Measurements from ENCODE around the gene BZW2.

BZW2 gene

DNA sequence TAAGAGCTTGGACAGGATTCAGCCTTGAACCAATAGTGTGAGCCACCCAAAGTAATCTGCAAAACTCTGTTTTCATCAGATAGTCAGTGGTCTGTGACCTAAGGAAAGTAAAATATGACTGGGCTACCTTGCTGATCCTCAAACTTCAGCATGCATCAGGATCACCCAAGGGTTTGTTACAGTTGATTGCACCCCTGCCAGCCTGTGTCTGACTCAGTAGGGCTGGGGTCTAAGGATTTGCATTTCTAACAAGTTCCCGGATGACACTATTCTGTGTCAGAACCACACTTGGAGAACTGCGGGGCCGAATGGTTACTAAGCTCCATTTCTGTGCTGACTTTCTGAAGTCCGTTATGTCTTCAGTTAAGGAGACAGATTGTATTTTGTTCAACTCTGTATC lies 66.9 kb downstream of the BZW2 start:
- TF ChIP-seq CTCF (IDR thresholded peaks at IDR 0.05; ENCODE audit: borderline replicate concordance, insufficient read depth, low read depth, low read length), result no peak
- H3K4me3 ChIP-seq (ENCODE audit: low read depth, low read length), result no peak overlapping the region

DNA sequence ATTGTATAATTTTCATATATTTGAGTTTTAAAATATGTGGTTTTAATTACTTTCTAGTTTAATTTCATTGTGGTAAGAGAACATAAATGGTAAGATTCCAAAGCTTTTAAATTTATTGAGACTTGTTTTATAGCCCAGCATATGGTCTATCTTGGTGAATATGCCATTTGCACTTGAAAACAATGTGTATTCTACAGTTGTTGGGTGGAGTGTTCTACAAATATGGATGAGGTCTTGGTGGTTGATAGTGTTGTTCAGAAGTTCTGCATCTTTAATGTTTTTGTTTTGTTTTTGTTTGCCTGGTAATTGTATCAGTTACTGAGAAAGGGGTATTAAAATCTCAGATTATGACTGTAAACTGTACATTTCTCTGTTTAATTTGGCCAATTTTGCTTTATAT lies 69.9 kb downstream of the BZW2 start:
- no peak for TF ChIP-seq CTCF (IDR thresholded peaks at IDR 0.05; ENCODE audit: borderline replicate concordance, insufficient read depth, low read depth, low read length)

GRCh38 chr7:16718111-16718656 lies 72.2 kb downstream of the BZW2 start:
- no peak for TF ChIP-seq CTCF (IDR thresholded peaks at IDR 0.05; ENCODE audit: borderline replicate concordance, insufficient read depth, low read depth, low read length)
- H3K4me3 ChIP-seq (ENCODE audit: low read depth, low read length), result no peak overlapping the region

More for the DNA sequence above, 69.9 kb downstream of the BZW2 start:
- no peak overlapping the region for H3K4me3 ChIP-seq (ENCODE audit: low read depth, low read length)

DNA sequence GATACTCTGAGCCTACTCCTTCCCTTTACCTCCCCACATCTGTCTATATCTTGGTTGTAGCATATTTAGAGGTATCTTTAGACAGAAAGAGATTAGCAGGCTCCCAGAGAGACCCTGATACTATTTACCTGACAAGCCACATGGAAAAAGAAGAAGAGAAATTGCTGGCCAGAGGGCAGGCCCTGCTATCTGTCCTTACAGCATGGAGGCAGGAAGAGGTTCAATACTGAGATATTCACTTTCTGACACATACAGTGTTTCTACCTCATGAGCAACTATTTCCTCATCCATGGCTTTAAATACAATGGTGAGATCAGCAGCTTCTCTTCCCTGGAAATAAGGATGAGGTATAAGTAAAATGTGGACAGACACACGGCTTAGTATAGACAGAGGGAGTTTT lies 73.7 kb downstream of the BZW2 start:
- no peak for TF ChIP-seq CTCF (IDR thresholded peaks at IDR 0.05; ENCODE audit: borderline replicate concordance, insufficient read depth, low read depth, low read length)
- no peak overlapping the region for H3K4me3 ChIP-seq (ENCODE audit: low read depth, low read length)

- H3K4me3 ChIP-seq (ENCODE audit: low read depth, low read length), result no peak overlapping the region
- TF ChIP-seq CTCF (IDR thresholded peaks at IDR 0.05; ENCODE audit: borderline replicate concordance, insufficient read depth, low read depth, low read length), result no peak
Measured at GRCh38 chr7:16721541-16721940, 75.6 kb downstream of the BZW2 start.

GRCh38 chr7:16724344-16724743 lies 78.4 kb downstream of the BZW2 start:
- no peak overlapping the region for H3K4me3 ChIP-seq (ENCODE audit: low read depth, low read length)
- TF ChIP-seq CTCF (IDR thresholded peaks at IDR 0.05; ENCODE audit: borderline replicate concordance, insufficient read depth, low read depth, low read length), result no peak

DNA sequence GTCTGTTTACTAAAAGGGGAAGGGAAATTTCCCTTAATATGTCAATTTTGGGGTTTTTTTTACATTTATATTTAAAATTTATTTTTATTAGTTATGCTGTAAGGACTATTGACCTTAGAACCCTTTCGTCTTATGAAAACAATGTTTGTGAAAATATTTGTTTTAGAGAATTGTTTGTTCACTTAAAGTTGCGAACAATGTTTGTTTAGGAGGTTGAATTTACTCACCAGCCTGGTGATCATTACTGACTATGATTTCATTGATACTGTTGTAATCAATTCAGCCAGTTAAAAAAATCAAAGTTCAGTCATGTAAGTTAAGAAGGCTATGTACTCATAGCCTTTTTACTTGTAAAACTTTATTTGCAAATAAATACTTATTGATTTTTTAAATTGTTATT lies 80.2 kb downstream of the BZW2 start:
- TF ChIP-seq CTCF (IDR thresholded peaks at IDR 0.05; ENCODE audit: borderline replicate concordance, insufficient read depth, low read depth, low read length), result no peak
- H3K4me3 ChIP-seq (ENCODE audit: low read depth, low read length), result no peak overlapping the region

Measured in GM12875 (cell line).